GM12878 (cell line): ENCODE results near the gene E2F7. TPM values are rescaled to one million over a fixed set of nuclear protein-coding genes. Genes with fewer than 3 reads are reported as not detected.

Experiments
- BACH1 ChIP-seq: fragments of 450-650 bp; IDR thresholded peaks from 2 replicates; pipeline ENCODE4 v1.6.1; 2017; ENCODE audit warnings: mild to moderate bottlenecking, borderline replicate concordance
- BHLHE40 ChIP-seq, 2 experiments: fragments of 450-650 bp in 1 of 2; IDR thresholded peaks; 2 replicates each; pipeline ENCODE4 v1.6.1; 2011 to 2017; ENCODE audit warnings: low read depth in 2 of 2, borderline replicate concordance in 1 of 2, improper control_type of control experiment in 1 of 2, low read length in 1 of 2, mild to moderate bottlenecking in 1 of 2
- CHD1 ChIP-seq: IDR thresholded peaks from 2 replicates; pipeline ENCODE4 v1.6.1; 2012; ENCODE audit warnings: low read depth, low read length, improper control_type of control experiment
- CREB1 ChIP-seq: IDR thresholded peaks from 2 replicates; pipeline ENCODE4 v1.6.1; 2012; ENCODE audit warnings: low read depth, mild to moderate bottlenecking, inconsistent platforms
- EP300 ChIP-seq, 2 experiments: fragments of 150-350 bp in 1 of 2; IDR thresholded peaks; 2 replicates each; pipeline ENCODE4 v1.6.1; 2011 to 2012; ENCODE audit warnings: low read depth in 2 of 2, low read length in 2 of 2, borderline replicate concordance in 1 of 2, improper control_type of control experiment in 1 of 2, inconsistent platforms in 1 of 2; ENCODE audit not compliant: control insufficient read depth in 1 of 2
- FOXK2 ChIP-seq: fragments of 450-650 bp; IDR thresholded peaks from 2 replicates; pipeline ENCODE4 v1.6.1; 2017; ENCODE audit warnings: mild to moderate bottlenecking, moderate library complexity
- MEF2B ChIP-seq: fragments of 450-650 bp; IDR thresholded peaks from 2 replicates; pipeline ENCODE4 v1.6.1; 2018; ENCODE audit warnings: mild to moderate bottlenecking, moderate library complexity; ENCODE audit not compliant: partially characterized antibody, poor library complexity, severe bottlenecking
- MLLT1 ChIP-seq: fragments of 450-650 bp; IDR thresholded peaks from 2 replicates; pipeline ENCODE4 v1.6.1; 2016; ENCODE audit warnings: mild to moderate bottlenecking
- MYB ChIP-seq: fragments of 150-350 bp; IDR thresholded peaks from 2 replicates; pipeline ENCODE4 v1.6.1; 2014; ENCODE audit warnings: mild to moderate bottlenecking, low read depth, low read length, borderline replicate concordance
- NFYA ChIP-seq: IDR thresholded peaks from 2 replicates; pipeline ENCODE4 v1.6.1; 2011; ENCODE audit warnings: low read depth, mild to moderate bottlenecking, low read length, improper control_type of control experiment, borderline replicate concordance
- NR2C1 ChIP-seq: fragments of 450-650 bp; IDR thresholded peaks from 2 replicates; pipeline ENCODE4 v1.6.1; 2017; ENCODE audit warnings: antibody characterized with exemption, mild to moderate bottlenecking, moderate library complexity
- SIN3A ChIP-seq: IDR thresholded peaks from 2 replicates; pipeline ENCODE4 v1.6.1; 2012; ENCODE audit warnings: low read depth, low read length, improper control_type of control experiment
- SMAD1 ChIP-seq: fragments of 450-650 bp; IDR thresholded peaks from 2 replicates; pipeline ENCODE4 v1.6.1; 2018; ENCODE audit warnings: mild to moderate bottlenecking, low read depth; ENCODE audit not compliant: partially characterized antibody
- SRF ChIP-seq, 2 experiments: IDR thresholded peaks; 2 replicates each; pipeline ENCODE4 v1.6.1; 2011; ENCODE audit warnings: low read depth in 2 of 2, low read length in 2 of 2, mild to moderate bottlenecking in 1 of 2, moderate library complexity in 1 of 2
- STAT3 ChIP-seq: IDR thresholded peaks from 2 replicates; pipeline ENCODE4 v1.6.1; 2011; ENCODE audit warnings: low read depth, low read length, improper control_type of control experiment
- USF2 ChIP-seq: IDR thresholded peaks from 2 replicates; pipeline ENCODE4 v1.6.1; 2011; ENCODE audit warnings: low read depth, low read length, improper control_type of control experiment, borderline replicate concordance
- ZBTB40 ChIP-seq: fragments of 450-650 bp; IDR thresholded peaks from 2 replicates; pipeline ENCODE4 v1.6.1; 2016; ENCODE audit warnings: mild to moderate bottlenecking, moderate library complexity, borderline replicate concordance
- ZNF592 ChIP-seq: fragments of 450-650 bp; IDR thresholded peaks from 2 replicates; pipeline ENCODE4 v1.6.1; 2017; ENCODE audit warnings: mild to moderate bottlenecking, moderate library complexity
- polyA plus RNA-seq, 11 experiments: library from polyadenylated mRNA; depleted of rRNA in 4 of 11; unstranded in 6 of 11; stranded (reverse) in 5 of 11; fragments of >200 nt; fragmentation: Nextera tagmentation in 4 of 11; fragmentation: Illumina TruSeq in 1 of 11; extraction: Ambion mirVana in 4 of 11; extraction: Trizol in 1 of 11; gene quantifications; 1 replicate in 1 of 11; 2 replicates in 10 of 11; pipeline versions ENCODE4 v1.2.1 to v1.2.3, GENCODE V29; 2011 to 2016; ENCODE audit warnings: inconsistent platforms in 2 of 11, missing spikeins in 2 of 11, low read depth in 1 of 11
- total RNA-seq, 4 experiments: library from RNA; depleted of rRNA in 3 of 4; stranded (reverse); fragments of >200 nt in 3 of 4; fragmentation: Illumina TruSeq in 1 of 4; extraction: Trizol in 1 of 4; gene quantifications; 2 replicates each; pipeline versions ENCODE4 v1.2.1 to v1.2.3, GENCODE V29; 2013 to 2021

E2F7 gene
- total and polyA plus RNA-seq, 10 of the 15 experiments (the other 5 are each of a cell fraction or from before 2014, with no cell fraction given) = 5.6 to 32.1 (median 19.9) TPM

GRCh38 chr12:77062846-77063461 is 2.4 kb downstream of the E2F7 start (continued):
- TF ChIP-seq BACH1 (peak; percentile 14; the same call in 1 of the 2 replicates), FOXK2 (no peak), ZNF592 (no peak), SMAD1 (no peak), EP300 (IDR thresholded peaks at IDR 0.05; ENCODE audit: borderline replicate concordance in 1 of 2, control insufficient read depth in 1 of 2, low read depth in 2 of 2, low read length in 2 of 2) (peak; percentile 75 to 88; a peak in 3 of 4 replicates), NR2C1 (no peak), MYB (no peak), SIN3A (no peak), MEF2B (peak; percentile 69), USF2 (no peak), BHLHE40 (IDR thresholded peaks at IDR 0.05; ENCODE audit: borderline replicate concordance in 1 of 2, low read depth in 2 of 2, low read length in 1 of 2) (peak; percentile 24 to 36; a peak in 1 of 4 replicates), MLLT1 (0 out of 2 replicates have a peak, but pooled peaks have one; percentile 21), ZBTB40 (0 out of 2 replicates have a peak, but pooled peaks have one; percentile 9), NFYA (no peak), CHD1 (no peak), STAT3 (0 out of 2 replicates have a peak, but pooled peaks have one; percentile 23), SRF (IDR thresholded peaks at IDR 0.05; ENCODE audit: low read depth in 2 of 2, low read length in 2 of 2) (no peak), CREB1 (peak; percentile 88)
